ENCODE results near the gene CDC34. TPM values are rescaled to one million over a fixed set of nuclear protein-coding genes. Genes with fewer than 3 reads are reported as not detected.

Gene CDC34
- total and polyA plus RNA-seq, 9 of the 15 experiments (the other 6 are each of a cell fraction or from before 2014, with no cell fraction given): 0.80 to 203 (median 65.5) TPM

- TF ChIP-seq ZNF384 (IDR thresholded peaks at IDR 0.05; ENCODE audit: low read depth, low read length) (no peak), THRB (CRISPR knock-in tag; conservative IDR thresholded peaks at IDR 0.05) (no peak), SMAD4 (CRISPR knock-in tag; conservative IDR thresholded peaks at IDR 0.05) (no peak), HSF4 (CRISPR knock-in tag; IDR thresholded peaks at IDR 0.05; ENCODE audit: borderline replicate concordance) (no peak), FOXJ3 (CRISPR knock-in tag; IDR thresholded peaks at IDR 0.05) (no peak)
Observed at GRCh38 chr19:485583-486236, 45.9 kb upstream of the CDC34 start (continued).

- ATAC-seq: peak; percentile 95
- no peaks in the 10 kb centered on the region for H3K36me3 ChIP-seq (ENCODE audit: control insufficient read depth, insufficient read depth, low read length)
- DNase-seq (ENCODE audit: extremely low read depth in 1 of 4, low spot score in 3 of 4): peak; percentile 92 to 97 (median 94)
- WGBS (ENCODE audit: insufficient coverage, low coverage, missing lambda C conversion rate): under 1% methylated on average over 55 of the region's 114 CpGs
- CTCF ChIA-PET (ENCODE audit: low intra/inter-chr PET ratio): interaction anchor here (1.2 kb wide), 1 partner anchor 18 kb away, joined by 3 read pairs; the partner anchor contains the start of gene TPGS1
- peaks cover 8 to 68% of the 10 kb centered on the region in 2 experiments for H3K4me1 ChIP-seq (replicated peaks in 1 of 2; ENCODE audit: control insufficient read depth in 2 of 2, insufficient read depth in 2 of 2, low read length in 2 of 2)
- POLR2A ChIA-PET: interaction anchor here (0.6 to 1.1 kb wide), 8 partner anchors 11 to 1263 kb away, joined by 3 to 5 read pairs (median 3); partner anchors contain the start of gene CDC34
- H2AFZ ChIP-seq (ENCODE audit: low read depth, low read length): peak overlapping the region; percentile 84
- intact Hi-C loops (cut with micrococcal nuclease) (no loop called here), in situ Hi-C loops (cut with MboI) (no loop called here)
- peak; percentile 88 for FAIRE-seq
- H4K20me1 ChIP-seq (replicated peaks; ENCODE audit: control insufficient read depth, insufficient read depth, low read length): no peaks in the 10 kb centered on the region
- H3K9ac ChIP-seq (ENCODE audit: insufficient read depth in 1 of 2, low read depth in 2 of 2, low read length in 2 of 2): peak overlapping the region; percentile 98 to 100
- H3K27ac ChIP-seq (ENCODE audit: extremely low read depth, low read depth, low read length): peak overlapping the region; percentile 97
- peaks cover 11% of the 10 kb centered on the region; the same call in 1 of the 3 replicates for H3K79me2 ChIP-seq (ENCODE audit: control insufficient read depth, insufficient read depth, low read length)
- H3K27me3 ChIP-seq (ENCODE audit: control insufficient read depth in 2 of 2, insufficient read depth in 2 of 2, low read length in 2 of 2): no peaks in the 10 kb centered on the region; a peak in 1 of 5 replicates
- TSS peak; percentile 73 for BruUV-seq (replicated peaks)
- H3K9me1 ChIP-seq (ENCODE audit: control insufficient read depth, insufficient read depth, low read length): no peaks in the 10 kb centered on the region
- peak overlapping the region; percentile 81 for H3K4me2 ChIP-seq (ENCODE audit: insufficient read depth, low read length)
- peak overlapping the region; percentile 100 for H3K4me3 ChIP-seq
- no peaks in the 10 kb centered on the region for H3K9me3 ChIP-seq (replicated peaks; ENCODE audit: control insufficient read depth, insufficient read depth, low read depth, low read length)
- peak; percentile 95 for TF ChIP-seq CXXC5 (CRISPR knock-in tag; IDR thresholded peaks at IDR 0.05)
- no peak for TF ChIP-seq GATAD2A (IDR thresholded peaks at IDR 0.05)
- peak; percentile 81; the same call in 1 of the 2 replicates for TF ChIP-seq CTBP1 (IDR thresholded peaks at IDR 0.05; ENCODE audit: borderline replicate concordance)
- TF ChIP-seq KDM4B (IDR thresholded peaks at IDR 0.05; ENCODE audit: borderline replicate concordance in 2 of 2, low read depth in 1 of 2): peak in 1 of 2 experiments; percentile 67; a peak in 1 of 4 replicates
- peak; percentile 98 for TF ChIP-seq ZNF76 (CRISPR knock-in tag; IDR thresholded peaks at IDR 0.05; ENCODE audit: borderline replicate concordance)
- no peak for TF ChIP-seq ZNF79 (CRISPR knock-in tag; IDR thresholded peaks at IDR 0.05; ENCODE audit: low read depth)
- no peak for TF ChIP-seq MCM2 (IDR thresholded peaks at IDR 0.05; ENCODE audit: low read depth)
- TF ChIP-seq SETDB1 (IDR thresholded peaks at IDR 0.05; ENCODE audit: low read length): peak; percentile 58
- TF ChIP-seq ZNF165 (CRISPR knock-in tag; IDR thresholded peaks at IDR 0.05; ENCODE audit: borderline replicate concordance): no peak
- TF ChIP-seq POLR2AphosphoS5 (IDR thresholded peaks at IDR 0.05; ENCODE audit: control insufficient read depth, insufficient read depth, low read depth, low read length): peak; percentile 74
- no peak for TF ChIP-seq NFRKB (IDR thresholded peaks at IDR 0.05; ENCODE audit: low read depth)
- peak; percentile 73 for TF ChIP-seq MAX (CRISPR knock-in tag; IDR thresholded peaks at IDR 0.05)
- TF ChIP-seq DIDO1 (tag; IDR thresholded peaks at IDR 0.05; ENCODE audit: low read depth): no peak
Observed at GRCh38 chr19:488505-489417, 42.8 kb upstream of the CDC34 start.

All from K562 (cell line).